Loucy (cell line): ENCODE data around the gene CDK4.

Experiments used
- H2AFZ ChIP-seq: fragments of 200-600 bp; sonication (generic); 2 replicates; pipeline ENCODE4 v1.6.0; 2016; ENCODE audit warnings: antibody characterized with exemption, mild to moderate bottlenecking, low read length, moderate library complexity
- H3F3A ChIP-seq: fragments of 200-600 bp; 2 replicates; pipeline ENCODE4 v1.6.0; 2016; ENCODE audit warnings: antibody characterized with exemption, low read depth, mild to moderate bottlenecking
- H3K27me3 ChIP-seq: fragments of 200-600 bp; sonication (generic); 2 replicates; pipeline ENCODE4 v1.6.1; 2014; ENCODE audit warnings: low read length, mild to moderate bottlenecking; ENCODE audit not compliant: insufficient read depth, poor library complexity, severe bottlenecking
- H3K36me3 ChIP-seq: fragments of 200-600 bp; sonication (generic); 2 replicates; pipeline ENCODE4 v1.6.1; 2016; ENCODE audit warnings: low read length; ENCODE audit not compliant: insufficient read depth
- H3K4me1 ChIP-seq: fragments of 200-600 bp; sonication (generic); 2 replicates; pipeline ENCODE4 v1.5.1; 2014; ENCODE audit warnings: low read length, mild to moderate bottlenecking; ENCODE audit not compliant: insufficient read depth, poor library complexity, severe bottlenecking
- H3K4me2 ChIP-seq: fragments of 200-600 bp; sonication (generic); 2 replicates; pipeline ENCODE4 v1.6.0; 2014; ENCODE audit warnings: antibody characterized with exemption, low read length, low read depth, mild to moderate bottlenecking; ENCODE audit not compliant: poor library complexity, severe bottlenecking
- H3K4me3 ChIP-seq: fragments of 200-600 bp; sonication (generic); 2 replicates; pipeline ENCODE4 v1.5.1; 2014; ENCODE audit warnings: low read length, mild to moderate bottlenecking, mixed read lengths; ENCODE audit not compliant: poor library complexity, severe bottlenecking
- H3K79me2 ChIP-seq: fragments of 200-600 bp; sonication (generic); 2 replicates; pipeline ENCODE4 v1.6.1; 2014; ENCODE audit warnings: low read length; ENCODE audit not compliant: insufficient read depth
- H3K9ac ChIP-seq: fragments of 200-600 bp; sonication (generic); 2 replicates; pipeline ENCODE4 v1.6.0; 2014; ENCODE audit warnings: mild to moderate bottlenecking, low read depth, low read length, moderate library complexity; ENCODE audit not compliant: poor library complexity, severe bottlenecking
- H3K9me2 ChIP-seq: fragments of 200-600 bp; sonication (generic); replicated peaks from 2 replicates; pipeline ENCODE4 v1.6.1; 2016; ENCODE audit warnings: low read depth, low read length, mixed read lengths
- H3K9me3 ChIP-seq: fragments of 200-600 bp; sonication (generic); 2 replicates; pipeline ENCODE4 v1.6.1; 2014; ENCODE audit warnings: mild to moderate bottlenecking, antibody characterized with exemption, low read length, low read depth; ENCODE audit not compliant: insufficient read depth
- H4K20me1 ChIP-seq: fragments of 200-600 bp; sonication (generic); 2 replicates; pipeline ENCODE4 v1.6.0; 2014; ENCODE audit warnings: antibody characterized with exemption, low read length, mild to moderate bottlenecking; ENCODE audit not compliant: insufficient read depth, poor library complexity, severe bottlenecking
- CTCF ChIP-seq: fragments of 200-600 bp; sonication (generic); conservative IDR thresholded peaks from 2 replicates; pipeline ENCODE4 v1.5.1; 2014; ENCODE audit warnings: mild to moderate bottlenecking, antibody characterized with exemption, low read length
- EZH2phosphoT487 ChIP-seq: fragments of 200-600 bp; IDR thresholded peaks from 2 replicates; pipeline ENCODE4 v1.6.1; 2018; ENCODE audit warnings: antibody characterized with exemption, mild to moderate bottlenecking, moderate library complexity, borderline replicate concordance

Gene CDK4

DNA sequence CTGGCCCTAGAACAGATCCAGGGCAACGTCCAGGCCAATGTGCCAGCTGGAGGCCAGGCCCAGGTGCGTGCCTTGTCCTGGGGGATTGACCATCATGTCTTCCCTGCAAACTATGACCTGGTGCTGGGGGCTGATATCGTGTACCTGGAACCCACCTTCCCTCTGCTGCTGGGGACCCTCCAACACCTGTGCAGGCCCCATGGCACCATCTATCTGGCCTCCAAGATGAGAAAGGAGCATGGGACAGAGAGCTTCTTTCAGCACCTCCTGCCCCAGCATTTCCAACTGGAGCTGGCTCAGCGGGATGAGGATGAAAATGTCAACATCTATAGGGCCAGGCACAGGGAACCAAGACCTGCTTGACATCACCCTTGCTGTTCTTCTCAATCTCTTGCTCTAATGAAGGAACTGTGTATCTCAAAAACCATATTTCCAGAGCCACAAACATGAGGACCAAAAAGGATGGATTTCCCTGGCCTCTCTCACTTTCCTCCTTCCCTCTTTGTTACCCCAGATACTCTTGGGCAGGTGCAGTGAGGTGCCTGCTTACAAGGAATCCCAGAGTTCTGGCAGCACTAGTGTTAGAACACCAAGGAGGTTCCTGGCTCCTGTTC is 28.3 kb upstream of the CDK4 start:
- Histone ChIP-seq H3K79me2 (peaks cover 23% of the 10 kb centered on the region), H3K9me3 (no peaks in the 10 kb centered on the region), H4K20me1 (peaks cover 10% of the 10 kb centered on the region), H3K36me3 (no peaks in the 10 kb centered on the region), H3K4me1 (peaks cover 23% of the 10 kb centered on the region), H3K4me3 (no peak overlapping the region), H3K4me2 (no peak overlapping the region), H3K27me3 (no peaks in the 10 kb centered on the region), H2AFZ (no peak overlapping the region), H3K9me2 (no peaks in the 10 kb centered on the region), H3F3A (no peaks in the 10 kb centered on the region), H3K9ac (no peak overlapping the region)
- TF ChIP-seq EZH2phosphoT487 (no peak), CTCF (no peak)

GRCh38 chr12:57779736-57780135 is 27.6 kb upstream of the CDK4 start:
- Histone ChIP-seq H3K9ac (no peak overlapping the region), H2AFZ (no peak overlapping the region), H4K20me1 (peaks cover 10% of the 10 kb centered on the region), H3K4me3 (no peak overlapping the region), H3K79me2 (peaks cover 19% of the 10 kb centered on the region), H3K4me1 (peaks cover 22% of the 10 kb centered on the region), H3K9me3 (no peaks in the 10 kb centered on the region), H3F3A (no peaks in the 10 kb centered on the region), H3K36me3 (no peaks in the 10 kb centered on the region), H3K9me2 (no peaks in the 10 kb centered on the region), H3K27me3 (no peaks in the 10 kb centered on the region), H3K4me2 (no peak overlapping the region)
- TF ChIP-seq EZH2phosphoT487: no peak
- no peak for TF ChIP-seq CTCF

DNA sequence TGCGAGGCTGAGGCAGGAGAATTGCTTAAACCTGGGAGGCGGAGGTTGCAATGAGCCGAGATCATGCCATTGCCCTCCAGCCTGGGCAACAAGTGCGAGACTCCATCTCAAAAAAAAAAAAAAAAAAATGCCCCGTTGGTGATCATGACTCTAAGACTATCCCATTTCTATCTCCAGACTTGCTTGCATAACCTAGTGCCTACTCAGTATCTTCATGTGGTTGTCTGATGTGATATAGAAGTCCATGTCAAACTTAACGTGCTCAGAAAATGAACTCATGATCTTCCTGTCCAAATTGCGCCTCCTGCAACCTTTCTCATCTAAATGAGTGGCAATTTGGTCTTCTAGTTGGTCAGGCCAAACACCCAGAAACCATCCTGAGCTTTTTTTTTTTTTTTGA is 25.8 kb upstream of the CDK4 start:
- Histone ChIP-seq H3K4me2 (no peak overlapping the region), H3K4me1 (peaks cover 18% of the 10 kb centered on the region), H4K20me1 (peaks cover 2% of the 10 kb centered on the region), H3K79me2 (peaks cover 9% of the 10 kb centered on the region), H2AFZ (no peak overlapping the region), H3K4me3 (no peak overlapping the region), H3K36me3 (no peaks in the 10 kb centered on the region), H3K27me3 (no peaks in the 10 kb centered on the region), H3K9me2 (no peaks in the 10 kb centered on the region), H3K9ac (no peak overlapping the region), H3K9me3 (no peaks in the 10 kb centered on the region), H3F3A (no peaks in the 10 kb centered on the region)
- TF ChIP-seq CTCF: no peak
- TF ChIP-seq EZH2phosphoT487: no peak
